K562 (cell line): ENCODE measurements around the gene SON. TPM values are rescaled to one million over a fixed set of nuclear protein-coding genes. Genes with fewer than 3 reads are reported as not detected.

Experiments
- ARID1B ChIP-seq: fragments of 450-650 bp; IDR thresholded peaks from 2 replicates; pipeline ENCODE4 v1.6.1; 2016; ENCODE audit warnings: antibody characterized with exemption, mild to moderate bottlenecking, inconsistent platforms
- CCAR2 ChIP-seq: fragments of 200-400 bp; formaldehyde crosslinking; IDR thresholded peaks from 2 replicates; pipeline ENCODE4 v1.6.1; 2017; ENCODE audit warnings: mild to moderate bottlenecking, low read depth, low read length
- FOS ChIP-seq: IDR thresholded peaks from 3 replicates; pipeline ENCODE4 v1.6.1; 2011; ENCODE audit not compliant: insufficient read length; ENCODE audit errors: extremely low read depth
- FOXJ3 ChIP-seq: sonication (generic); formaldehyde crosslinking; IDR thresholded peaks from 2 replicates; pipeline ENCODE4 v1.4.0; 2020; ENCODE audit warnings: mild to moderate bottlenecking, missing genetic modification reagents
- GATAD2B ChIP-seq: fragments of 450-650 bp; IDR thresholded peaks from 2 replicates; pipeline ENCODE4 v1.6.1; 2017; ENCODE audit warnings: mild to moderate bottlenecking, borderline replicate concordance
- KAT7 ChIP-seq: sonication (generic); formaldehyde crosslinking; IDR thresholded peaks from 2 replicates; pipeline ENCODE4 v1.8.0; 2022; ENCODE audit warnings: missing genetic modification reagents, mild to moderate bottlenecking, borderline replicate concordance
- MTA1 ChIP-seq: fragments of 450-650 bp; IDR thresholded peaks from 2 replicates; pipeline ENCODE4 v1.6.1; 2017; ENCODE audit warnings: borderline replicate concordance
- NONO ChIP-seq, 2 experiments: fragments of 200-400 bp in 1 of 2; fragments of 450-650 bp in 1 of 2; formaldehyde crosslinking in 1 of 2; IDR thresholded peaks; 2 replicates each; pipeline ENCODE4 v1.6.1; 2017; ENCODE audit warnings: low read depth in 2 of 2, mild to moderate bottlenecking in 2 of 2, moderate library complexity in 2 of 2, low read length in 1 of 2
- PCBP1 ChIP-seq: fragments of 200-400 bp; formaldehyde crosslinking; IDR thresholded peaks from 2 replicates; pipeline ENCODE4 v1.6.1; 2018; ENCODE audit warnings: mild to moderate bottlenecking, low read depth, low read length; ENCODE audit not compliant: poor library complexity, severe bottlenecking
- POLR2AphosphoS5 ChIP-seq: IDR thresholded peaks from 2 replicates; pipeline ENCODE4 v1.6.1; 2011; ENCODE audit warnings: mild to moderate bottlenecking, low read depth, low read length, moderate library complexity; ENCODE audit not compliant: control insufficient read depth, insufficient read depth
- PTTG1 ChIP-seq: fragments of 450-650 bp; IDR thresholded peaks from 2 replicates; pipeline ENCODE4 v1.6.1; 2016; ENCODE audit warnings: low read depth, mild to moderate bottlenecking, missing genetic modification characterization, missing compliant biosample characterization
- PURB ChIP-seq: sonication (generic); formaldehyde crosslinking; IDR thresholded peaks from 2 replicates; pipeline ENCODE4 v1.9.0; 2021; ENCODE audit warnings: low read depth, mild to moderate bottlenecking, missing genetic modification reagents
- SNAPC5 ChIP-seq: fragments of 250-450 bp; sonication (Bioruptor Pico); IDR thresholded peaks from 2 replicates; pipeline ENCODE4 v1.8.0; 2021; ENCODE audit warnings: moderate library complexity, mild to moderate bottlenecking, inconsistent platforms
- SRSF1 ChIP-seq: fragments of 200-400 bp; formaldehyde crosslinking; IDR thresholded peaks from 2 replicates; pipeline ENCODE4 v1.6.1; 2017; ENCODE audit warnings: mild to moderate bottlenecking, low read depth, low read length, moderate library complexity
- TBL1XR1 ChIP-seq, 2 experiments: IDR thresholded peaks; 2 replicates each; pipeline ENCODE4 v1.6.1; 2012; ENCODE audit warnings: improper control_type of control experiment in 2 of 2, low read length in 2 of 2, mild to moderate bottlenecking in 1 of 2
- ZBTB17 ChIP-seq: fragments of 450-650 bp; formaldehyde crosslinking; IDR thresholded peaks from 2 replicates; pipeline ENCODE4 v1.4.0; 2020; ENCODE audit warnings: mild to moderate bottlenecking
- ZKSCAN1 ChIP-seq: fragments of 150-350 bp; IDR thresholded peaks from 2 replicates; pipeline ENCODE4 v1.6.1; 2016; ENCODE audit warnings: low read depth, low read length
- ZKSCAN3 ChIP-seq: fragments of 250-450 bp; sonication (Bioruptor Pico); IDR thresholded peaks from 2 replicates; pipeline ENCODE4 v1.4.0; 2020
- ZNF175 ChIP-seq: fragments of 200-800 bp; sonication (Bioruptor generic); IDR thresholded peaks from 2 replicates; pipeline ENCODE4 v1.6.1; 2016; ENCODE audit warnings: low read depth, mild to moderate bottlenecking, missing genetic modification characterization, missing compliant biosample characterization
- ZNF24 ChIP-seq: fragments of 450-650 bp; IDR thresholded peaks from 2 replicates; pipeline ENCODE4 v1.6.1; 2016
- ZNF274 ChIP-seq: IDR thresholded peaks from 2 replicates; pipeline ENCODE4 v1.6.1; 2011; ENCODE audit warnings: low read depth, mild to moderate bottlenecking, low read length, moderate library complexity, borderline replicate concordance
- polyA plus RNA-seq, 8 experiments: library from polyadenylated mRNA; depleted of rRNA in 4 of 8; stranded (reverse) in 5 of 8; unstranded in 3 of 8; fragments of >200 nt; fragmentation: Nextera tagmentation in 2 of 8; fragmentation: Illumina TruSeq in 1 of 8; extraction: Ambion mirVana in 2 of 8; extraction: Trizol in 1 of 8; gene quantifications; 2 replicates each; pipeline versions ENCODE4 v1.2.1 to v1.2.3, GENCODE V29; 2011 to 2014; ENCODE audit warnings: inconsistent platforms in 1 of 8, missing spikeins in 1 of 8
- total RNA-seq, 7 experiments: library from RNA; depleted of rRNA in 6 of 7; stranded (reverse); fragments of >200 nt in 6 of 7; fragmentation: Illumina TruSeq in 2 of 7; extraction: Trizol in 2 of 7; gene quantifications; 2 replicates each; pipeline versions ENCODE4 v1.2.1 to v1.2.3, GENCODE V29; 2011 to 2021; ENCODE audit warnings: low replicate concordance in 1 of 7
- TF ChIP-seq, protein P1 (sequence below): fragments of 250-450 bp; sonication (Bioruptor Pico); IDR thresholded peaks from 2 replicates; pipeline ENCODE4 v1.5.1; 2021; ENCODE audit warnings: mild to moderate bottlenecking
- TF ChIP-seq, protein P2 (sequence below): sonication (generic); formaldehyde crosslinking; IDR thresholded peaks from 2 replicates; pipeline ENCODE4 v1.8.1; 2023; ENCODE audit warnings: mild to moderate bottlenecking, missing genetic modification reagents

SON gene
- total and polyA plus RNA-seq, 9 of the 15 experiments (the other 6 are each of a cell fraction or from before 2014, with no cell fraction given) = 105 to 742 (median 187) TPM

DNA sequence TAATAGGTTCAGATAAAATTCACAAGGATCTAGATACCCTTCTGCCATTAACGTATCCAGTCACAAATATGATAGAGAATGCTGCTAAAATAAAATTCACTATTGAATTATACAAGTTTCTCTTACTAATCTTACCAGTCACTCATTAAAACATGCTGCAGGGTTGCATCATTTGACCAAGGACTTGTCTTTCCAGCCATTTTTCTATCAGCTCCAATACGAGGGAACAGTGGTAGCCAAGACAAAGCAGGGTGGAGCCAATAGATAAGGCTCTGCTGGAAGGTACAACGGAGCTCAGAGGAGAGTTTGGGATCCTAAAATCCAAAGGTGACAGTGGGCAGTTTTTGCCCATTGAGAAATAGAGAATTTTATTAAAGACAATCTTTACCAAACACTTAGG, 41.6 kb downstream of the SON start (continued):
- TF ChIP-seq, protein P1, sequence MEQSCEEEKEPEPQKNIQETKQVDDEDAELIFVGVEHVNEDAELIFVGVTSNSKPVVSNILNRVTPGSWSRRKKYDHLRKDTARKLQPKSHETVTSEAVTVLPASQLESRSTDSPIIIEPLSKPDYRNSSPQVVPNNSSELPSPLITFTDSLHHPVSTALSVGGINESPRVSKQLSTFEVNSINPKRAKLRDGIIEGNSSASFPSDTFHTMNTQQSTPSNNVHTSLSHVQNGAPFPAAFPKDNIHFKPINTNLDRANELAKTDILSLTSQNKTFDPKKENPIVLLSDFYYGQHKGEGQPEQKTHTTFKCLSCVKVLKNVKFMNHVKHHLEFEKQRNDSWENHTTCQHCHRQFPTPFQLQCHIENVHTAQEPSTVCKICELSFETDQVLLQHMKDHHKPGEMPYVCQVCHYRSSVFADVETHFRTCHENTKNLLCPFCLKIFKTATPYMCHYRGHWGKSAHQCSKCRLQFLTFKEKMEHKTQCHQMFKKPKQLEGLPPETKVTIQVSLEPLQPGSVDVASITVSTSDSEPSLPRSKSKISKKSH (CRISPR knock-in tag) = no peak
- TF ChIP-seq MTA1 (no peak), SRSF1 (no peak), ZNF175 (CRISPR knock-in tag) (no peak), TBL1XR1 (IDR thresholded peaks at IDR 0.05; ENCODE audit: low read length in 2 of 2) (no peak), PTTG1 (tag) (no peak), NONO (IDR thresholded peaks at IDR 0.05; ENCODE audit: low read depth in 2 of 2, low read length in 1 of 2) (no peak), FOXJ3 (CRISPR knock-in tag) (no peak), KAT7 (CRISPR knock-in tag) (no peak), SNAPC5 (CRISPR knock-in tag) (no peak), PCBP1 (no peak), ZBTB17 (CRISPR knock-in tag) (no peak), GATAD2B (no peak), FOS (no peak), ZKSCAN3 (no peak), ARID1B (peak; percentile 57), ZNF274 (no peak), CCAR2 (no peak), POLR2AphosphoS5 (no peak), PURB (CRISPR knock-in tag) (no peak), ZKSCAN1 (no peak), ZNF24 (no peak)
- TF ChIP-seq, protein P2, sequence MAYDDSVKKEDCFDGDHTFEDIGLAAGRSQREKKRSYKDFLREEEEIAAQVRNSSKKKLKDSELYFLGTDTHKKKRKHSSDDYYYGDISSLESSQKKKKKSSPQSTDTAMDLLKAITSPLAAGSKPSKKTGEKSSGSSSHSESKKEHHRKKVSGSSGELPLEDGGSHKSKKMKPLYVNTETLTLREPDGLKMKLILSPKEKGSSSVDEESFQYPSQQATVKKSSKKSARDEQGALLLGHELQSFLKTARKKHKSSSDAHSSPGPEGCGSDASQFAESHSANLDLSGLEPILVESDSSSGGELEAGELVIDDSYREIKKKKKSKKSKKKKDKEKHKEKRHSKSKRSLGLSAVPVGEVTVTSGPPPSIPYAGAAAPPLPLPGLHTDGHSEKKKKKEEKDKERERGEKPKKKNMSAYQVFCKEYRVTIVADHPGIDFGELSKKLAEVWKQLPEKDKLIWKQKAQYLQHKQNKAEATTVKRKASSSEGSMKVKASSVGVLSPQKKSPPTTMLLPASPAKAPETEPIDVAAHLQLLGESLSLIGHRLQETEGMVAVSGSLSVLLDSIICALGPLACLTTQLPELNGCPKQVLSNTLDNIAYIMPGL (CRISPR knock-in tag) = no peak
